ENCODE results near the gene DOCK8.

Gene DOCK8

DNA sequence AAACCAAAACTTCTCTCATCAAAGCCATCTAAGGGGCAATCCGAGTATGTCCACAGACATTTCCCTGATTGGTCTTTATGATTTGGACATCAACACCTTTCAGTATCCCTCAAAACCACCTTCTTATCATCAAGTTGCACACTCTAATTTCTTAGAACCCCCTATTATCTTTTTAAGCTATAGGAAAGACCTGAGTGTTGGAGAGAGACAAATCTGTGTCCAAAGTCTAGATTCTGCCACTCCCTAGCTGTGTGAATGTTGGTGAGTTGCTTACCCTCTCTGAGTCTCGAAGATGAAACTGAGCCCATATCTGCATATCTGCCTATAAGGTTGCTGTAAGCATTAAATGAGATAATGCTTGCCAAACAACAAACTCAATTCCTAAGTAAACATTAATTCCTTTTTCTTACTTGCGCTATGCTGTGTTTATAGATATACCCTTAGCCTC is 159.1 kb downstream of the DOCK8 start:
- no peak for TF ChIP-seq CTCF (conservative IDR thresholded peaks at IDR 0.05)
- no peak for TF ChIP-seq ZFX (IDR thresholded peaks at IDR 0.05)
- H3K27ac ChIP-seq = no peak overlapping the region

DNA sequence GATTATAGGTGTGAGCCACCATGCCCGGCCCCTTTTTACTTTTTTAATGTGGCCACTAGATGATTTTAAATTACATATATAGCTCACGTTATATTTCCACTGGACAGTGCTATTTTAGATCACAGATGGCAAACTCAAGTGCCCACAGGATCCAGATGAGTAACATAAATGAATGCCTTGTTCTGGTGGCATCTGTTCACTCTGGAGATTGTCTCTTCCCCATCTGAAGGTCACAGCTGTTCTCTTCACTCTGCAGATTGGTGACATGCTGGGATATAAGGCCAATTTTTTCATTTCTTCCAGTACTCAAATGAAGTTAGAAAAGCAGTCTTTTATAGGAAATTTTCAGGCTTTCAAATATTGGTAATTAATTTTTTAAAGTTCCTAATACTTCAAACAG is 160.1 kb downstream of the DOCK8 start:
- TF ChIP-seq ZFX (IDR thresholded peaks at IDR 0.05) (no peak), CTCF (conservative IDR thresholded peaks at IDR 0.05) (no peak)
- no peak overlapping the region for H3K27ac ChIP-seq

DNA sequence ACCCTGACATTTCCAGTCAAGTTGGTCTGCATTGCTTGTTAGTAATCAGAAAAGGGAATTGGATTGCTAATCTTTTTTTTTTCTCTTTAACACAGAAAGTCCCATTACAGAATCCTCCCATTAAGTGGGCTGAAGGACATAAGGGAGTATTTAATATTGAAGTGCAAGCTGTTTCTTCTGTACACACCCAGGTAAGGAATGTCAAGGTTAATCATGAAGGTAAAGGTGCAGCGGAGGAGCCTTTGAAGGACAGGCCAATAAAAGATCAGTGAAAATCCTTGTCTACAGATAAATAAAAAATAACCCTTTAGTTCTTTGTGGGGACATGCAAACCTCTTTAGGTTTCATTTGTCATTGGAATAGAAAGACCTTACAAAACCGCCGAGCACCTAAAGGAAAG is 161.4 kb downstream of the DOCK8 start:
- TF ChIP-seq CTCF (conservative IDR thresholded peaks at IDR 0.05) (no peak), ZFX (IDR thresholded peaks at IDR 0.05) (no peak)
- H3K27ac ChIP-seq = no peak overlapping the region

- no peak for TF ChIP-seq ZFX (IDR thresholded peaks at IDR 0.05)
- no peak for TF ChIP-seq CTCF (conservative IDR thresholded peaks at IDR 0.05)
These were observed 163.6 kb downstream of the DOCK8 start for GRCh38 chr9:378263-378662.

DNA sequence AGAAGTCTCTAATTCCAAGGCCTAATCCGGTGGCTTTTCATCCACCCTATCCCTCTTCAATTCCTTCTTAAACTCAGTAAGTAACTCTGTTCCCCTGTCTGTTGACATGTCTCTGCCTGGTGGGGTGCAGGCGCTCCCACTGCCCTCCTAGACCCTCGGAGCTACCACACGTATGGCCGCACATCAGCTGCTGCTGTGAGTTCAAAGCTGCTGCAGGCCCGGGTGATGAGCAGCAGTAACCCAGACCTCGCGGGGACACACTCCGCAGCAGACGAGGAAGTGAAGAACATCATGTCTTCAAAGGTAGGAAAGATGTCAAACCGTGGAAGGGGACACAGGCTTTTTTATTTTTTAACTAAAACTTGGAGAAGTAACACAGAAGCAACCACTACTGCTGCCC is 167.7 kb downstream of the DOCK8 start:
- TF ChIP-seq CTCF (conservative IDR thresholded peaks at IDR 0.05) (no peak), ZFX (IDR thresholded peaks at IDR 0.05) (no peak)
- H3K27ac ChIP-seq = no peak overlapping the region

More at GRCh38 chr9:378263-378662, 163.6 kb downstream of the DOCK8 start:
- no peak overlapping the region for H3K27ac ChIP-seq

GRCh38 chr9:385818-386398 is 171.2 kb downstream of the DOCK8 start:
- H3K27ac ChIP-seq = no peak overlapping the region
- peak; percentile 96 for TF ChIP-seq CTCF (conservative IDR thresholded peaks at IDR 0.05)
- no peak for TF ChIP-seq ZFX (IDR thresholded peaks at IDR 0.05)

DNA sequence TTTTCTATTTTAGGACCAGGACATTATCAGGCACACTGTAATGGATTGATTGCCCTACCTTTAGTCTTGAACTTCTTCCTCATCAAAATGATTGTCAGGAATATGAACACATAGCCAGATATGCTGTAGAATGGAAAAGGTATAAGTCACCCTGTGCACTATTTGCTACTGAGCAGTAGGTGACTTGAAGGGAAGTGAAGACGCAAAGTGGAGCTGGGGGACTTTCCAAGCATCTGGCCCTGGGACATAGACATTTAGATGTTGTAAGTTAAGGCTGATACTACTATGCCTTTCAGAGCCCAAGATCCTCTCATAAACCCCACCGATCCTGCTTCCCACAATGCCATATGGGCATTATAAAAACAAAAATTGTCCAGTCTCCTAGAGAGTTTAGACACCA is 174.5 kb downstream of the DOCK8 start:
- no peak overlapping the region for H3K27ac ChIP-seq
- no peak for TF ChIP-seq CTCF (conservative IDR thresholded peaks at IDR 0.05)
- TF ChIP-seq ZFX (IDR thresholded peaks at IDR 0.05) = no peak

Measured in C4-2B (cell line).